Psoas muscle (tissue), 8 donors: ENCODE data around the gene HAL. TPM values are rescaled to one million over a fixed set of nuclear protein-coding genes. Genes with fewer than 3 reads are reported as not detected.
"Not testable (repeated sequence)": the region's sequence is repeated elsewhere in the genome, so short reads cannot be mapped to it uniquely, and the experiment has no call there.

Source experiments
- ATAC-seq, 4 donors: fragments of 200-7000 bp; cut with Tn5 transposase; one replicate each; pipeline ENCODE4 v1.9.1; 2020; ENCODE audit warnings: moderate library complexity in 3 of 4, mild to moderate bottlenecking in 2 of 4
- DNase-seq, 2 donors: peaks; one replicate each; pipeline ENCODE4 v3.0.0-alpha.2; 2020
- H3K27ac ChIP-seq: fragments of 200-600 bp; one replicate; pipeline ENCODE4 v1.8.0; 2022
- H3K27me3 ChIP-seq, 3 donors: fragments of 200-600 bp in 1 of 3; one replicate each; pipeline versions ENCODE4 v1.6.1 to v1.8.0; 2013 to 2022; ENCODE audit warnings: low read length in 2 of 3, mild to moderate bottlenecking in 2 of 3, moderate library complexity in 1 of 3; ENCODE audit not compliant: insufficient read depth in 3 of 3
- H3K36me3 ChIP-seq, 2 donors: fragments of 200-600 bp in 1 of 2; one replicate each; pipeline versions ENCODE4 v1.6.1 to v1.8.0; 2013 to 2022; ENCODE audit warnings: low read depth in 1 of 2, mild to moderate bottlenecking in 1 of 2, moderate library complexity in 1 of 2; ENCODE audit not compliant: insufficient read depth in 1 of 2
- H3K4me1 ChIP-seq: fragments of 200-600 bp; one replicate; pipeline ENCODE4 v1.8.0; 2022
- H3K4me3 ChIP-seq: fragments of 200-600 bp; one replicate; pipeline ENCODE4 v1.8.0; 2022; ENCODE audit warnings: mild to moderate bottlenecking
- H3K9me3 ChIP-seq: fragments of 200-600 bp; one replicate; pipeline ENCODE4 v1.8.0; 2022
- WGBS, 3 donors: extraction: QIAGEN DNeasy Blood & Tissue Kit; methylation state at CpG; one replicate each; pipeline versions ENCODE4 v1.1.6 to v1.1.7; 2013; 5-methylcytosine and 5-hydroxymethylcytosine counted together
- intact Hi-C, 2 donors: fragments of 100-400 bp; cut with DNase I; formaldehyde crosslinking; loops; one replicate each; pipeline versions ENCODE4 v1.11.0 to v1.14.2; 2022
- polyA plus RNA-seq, 3 donors: library from polyadenylated mRNA; stranded (reverse); fragments of 200-250 nt; gene quantifications; one replicate each; pipeline ENCODE4 v1.2.3, GENCODE V29; 2013
- total RNA-seq, 4 donors: library from RNA; stranded (reverse); fragmentation: NEBNext Ultra II Directional in 2 of 4; extraction: Animal tissue kit (Norgen Biotek cat#: 25700) in 2 of 4; gene quantifications; one replicate each; pipeline versions ENCODE4 v1.2.1 to v1.2.4, GENCODE V29; 2021 to 2023
- TF ChIP-seq, protein P1 (sequence below): fragments of 200-600 bp; IDR thresholded peaks from one replicate; pipeline ENCODE4 v1.8.0; 2022; ENCODE audit warnings: antibody characterized with exemption
- donor health status: healthy with polysubstance abuse.
- donor health status: DM: no; HTN: no; CAD: no; lungs with moderate emphysema.
- donor health status: Bipolar disorder and iron deficiency.
- donor health status: healthy.
- donor health status: DM: yes; HTN: yes; CAD: no.
- donor health status: DM: no; HTN: no; CAD: no.
- donor health status: DM: no; HTN: no; CAD: no.
- donor health status: DM: yes; HTN: yes; CAD: no.

The HAL gene
- total and polyA plus RNA-seq, 7 donors: 0.04 to 0.34 (median 0.10) TPM; not detected in 2

DNA sequence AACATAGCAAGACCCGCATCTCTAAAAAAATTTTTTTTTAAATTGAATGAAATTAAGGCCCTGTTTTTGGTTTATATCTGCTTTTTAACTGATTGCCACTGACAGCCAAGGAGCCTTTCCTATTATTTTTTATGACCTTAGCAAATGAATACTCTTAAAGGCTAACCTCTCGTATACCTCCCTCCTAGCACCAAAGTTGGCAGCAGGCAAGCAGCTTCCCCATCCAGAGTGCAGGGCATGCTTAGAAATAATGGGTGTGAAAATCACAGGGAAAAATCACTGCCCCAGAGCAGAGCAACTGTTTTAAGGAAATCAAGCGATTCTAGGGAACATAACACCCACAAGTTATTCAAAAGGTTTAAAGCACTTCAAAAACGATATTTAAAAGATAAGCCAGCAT, 20.7 kb downstream of the HAL start:
- Histone ChIP-seq H3K4me1 (no peaks in the 10 kb centered on the region), H3K36me3 (no peaks in the 10 kb centered on the region), H3K27ac (no peak overlapping the region), H3K4me3 (no peak overlapping the region), H3K27me3 (no peaks in the 10 kb centered on the region), H3K9me3 (no peaks in the 10 kb centered on the region)
- no peak for DNase-seq
- WGBS, 3 donors: 79 to 87% (median 83%) methylated on average over 4 of the region's 4 CpGs
- intact Hi-C loops: no loop called here
- TF ChIP-seq, protein P1, sequence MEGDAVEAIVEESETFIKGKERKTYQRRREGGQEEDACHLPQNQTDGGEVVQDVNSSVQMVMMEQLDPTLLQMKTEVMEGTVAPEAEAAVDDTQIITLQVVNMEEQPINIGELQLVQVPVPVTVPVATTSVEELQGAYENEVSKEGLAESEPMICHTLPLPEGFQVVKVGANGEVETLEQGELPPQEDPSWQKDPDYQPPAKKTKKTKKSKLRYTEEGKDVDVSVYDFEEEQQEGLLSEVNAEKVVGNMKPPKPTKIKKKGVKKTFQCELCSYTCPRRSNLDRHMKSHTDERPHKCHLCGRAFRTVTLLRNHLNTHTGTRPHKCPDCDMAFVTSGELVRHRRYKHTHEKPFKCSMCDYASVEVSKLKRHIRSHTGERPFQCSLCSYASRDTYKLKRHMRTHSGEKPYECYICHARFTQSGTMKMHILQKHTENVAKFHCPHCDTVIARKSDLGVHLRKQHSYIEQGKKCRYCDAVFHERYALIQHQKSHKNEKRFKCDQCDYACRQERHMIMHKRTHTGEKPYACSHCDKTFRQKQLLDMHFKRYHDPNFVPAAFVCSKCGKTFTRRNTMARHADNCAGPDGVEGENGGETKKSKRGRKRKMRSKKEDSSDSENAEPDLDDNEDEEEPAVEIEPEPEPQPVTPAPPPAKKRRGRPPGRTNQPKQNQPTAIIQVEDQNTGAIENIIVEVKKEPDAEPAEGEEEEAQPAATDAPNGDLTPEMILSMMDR: no peak
- ATAC-seq: no peak

DNA sequence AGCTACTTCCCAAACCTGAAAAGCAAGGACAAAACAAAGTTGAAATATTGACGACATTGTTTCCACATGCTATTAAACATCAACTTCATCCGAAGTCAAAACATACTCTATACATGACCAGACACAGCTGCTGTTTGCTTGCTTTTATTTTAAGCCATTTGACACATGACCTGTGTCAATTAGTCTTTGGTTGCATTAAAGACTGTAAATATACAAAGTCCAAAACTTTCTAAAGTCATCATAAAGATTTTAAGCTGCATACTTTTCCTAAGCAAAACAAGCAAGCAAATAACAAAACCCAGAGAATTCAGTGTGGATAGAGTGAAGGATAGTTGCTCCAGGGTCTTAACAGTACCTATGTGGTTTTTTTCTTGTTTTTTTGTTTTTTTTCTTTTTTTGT, 21.8 kb downstream of the HAL start:
- TF ChIP-seq, protein P1: no peak
- ATAC-seq: no peak
- H3K4me3 ChIP-seq: no peak overlapping the region
- no peaks in the 10 kb centered on the region for H3K4me1 ChIP-seq
- H3K27ac ChIP-seq: no peak overlapping the region
- no peaks in the 10 kb centered on the region for H3K36me3 ChIP-seq
- WGBS, 3 donors: 78 to 84% (median 79%) methylated on average over 2 of the region's 2 CpGs
- intact Hi-C loops: no loop called here
- no peaks in the 10 kb centered on the region for H3K9me3 ChIP-seq
- DNase-seq: no peak
- H3K27me3 ChIP-seq: no peaks in the 10 kb centered on the region

GRCh38 chr12:95972832-95973456, 23.2 kb downstream of the HAL start:
- DNase-seq (no peak), ATAC-seq (no peak)
- intact Hi-C loops: no loop called here
- no peak overlapping the region for H3K4me3 ChIP-seq
- H3K4me1 ChIP-seq: no peaks in the 10 kb centered on the region
- no peak overlapping the region for H3K27ac ChIP-seq
- H3K36me3 ChIP-seq: no peaks in the 10 kb centered on the region
- no peaks in the 10 kb centered on the region for H3K27me3 ChIP-seq
- TF ChIP-seq, protein P1: no peak
- H3K9me3 ChIP-seq: no peaks in the 10 kb centered on the region
- 52 to 58% (median 58%) methylated on average over 4 of the region's 4 CpGs for WGBS, 3 donors

DNA sequence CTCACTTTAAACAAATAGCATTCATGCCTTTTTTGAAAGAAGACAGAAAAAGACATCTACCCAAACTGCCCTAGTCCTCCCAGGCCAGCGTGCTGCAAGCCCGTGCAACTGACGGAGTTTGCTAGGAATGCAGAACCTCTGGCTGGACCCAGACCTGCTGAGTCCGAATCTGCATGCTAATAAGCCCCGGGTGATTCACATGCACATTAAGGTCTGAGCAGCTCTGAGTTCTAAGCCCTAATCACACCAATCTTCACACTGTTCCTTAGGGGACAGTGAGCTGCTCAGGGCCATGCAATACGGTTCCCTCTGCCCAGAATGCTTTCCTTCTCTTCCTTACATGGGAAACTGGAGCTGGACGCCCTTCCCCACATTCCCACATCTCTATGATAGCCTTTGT, 25.2 kb downstream of the HAL start:
- H3K27me3 ChIP-seq: no peaks in the 10 kb centered on the region
- H3K27ac ChIP-seq: no peak overlapping the region
- H3K4me3 ChIP-seq: no peak overlapping the region
- TF ChIP-seq, protein P1: no peak
- H3K36me3 ChIP-seq: no peaks in the 10 kb centered on the region
- ATAC-seq (no peak), DNase-seq (no peak)
- intact Hi-C loops: no loop called here
- WGBS, 3 donors: 51 to 57% (median 52%) methylated on average over 7 of the region's 7 CpGs
- H3K9me3 ChIP-seq: no peaks in the 10 kb centered on the region
- H3K4me1 ChIP-seq: no peaks in the 10 kb centered on the region

- H3K36me3 ChIP-seq, intact Hi-C loops, H3K27me3 ChIP-seq, H3K27ac ChIP-seq, H3K4me1 ChIP-seq, H3K4me3 ChIP-seq, H3K9me3 ChIP-seq, DNase-seq, ATAC-seq: not testable (repeated sequence)
- WGBS, 3 donors: 91 to 96% (median 94%) methylated on average over 17 to 28 of the region's 28 CpGs
Measured at GRCh38 chr12:95969116-95969515, 27.0 kb downstream of the HAL start.
